T-cell (primary cell): Measurements from ENCODE around the gene COA1. TPM values are rescaled to one million over a fixed set of nuclear protein-coding genes. Genes with fewer than 3 reads are reported as not detected.
A peak's percentile ranks its signal among the peaks of the same experiment; 100 is the strongest.

Experiments
- ATAC-seq, 4 experiments: fragments of 200-7000 bp in 3 of 4; fragments of 150-1000 bp in 1 of 4; cut with Tn5 transposase; replicated peaks in 1 of 4; 1 replicate in 3 of 4; 2 replicates in 1 of 4; pipeline ENCODE4 v1.10.0; 2021; ENCODE audit warnings: moderate library complexity in 3 of 4, mild to moderate bottlenecking in 2 of 4, moderate number of reproducible peaks in 1 of 4
- CTCF ChIA-PET, 2 donors: fragments of 300-600 bp; sonication (Branson Sonifier 250); formaldehyde crosslinking; loops; one replicate each; lab custom pipeline; 2022; ENCODE audit warnings: antibody characterized with exemption in 2 of 2; lab: Charles Lee
- POLR2A ChIA-PET, 2 donors: fragments of 300-600 bp; sonication (Branson Sonifier 250); formaldehyde crosslinking; loops; one replicate each; lab custom pipeline; 2022; ENCODE audit warnings: antibody characterized with exemption in 2 of 2; lab: Charles Lee
- DNase-seq, 35 experiments: peaks; one replicate each; pipeline versions ENCODE4 v3.0.0 to v3.0.0-alpha.2; 2013 to 2023
- H3K27ac ChIP-seq: one replicate; pipeline ENCODE4 v1.5.1; 2013; ENCODE audit warnings: low read length
- H3K27me3 ChIP-seq, 2 experiments: replicated peaks in 1 of 2; 1 replicate in 1 of 2; 2 replicates in 1 of 2; pipeline versions ENCODE4 v1.6.1 to v1.7.0; 2013; ENCODE audit warnings: low read length in 1 of 2, mixed read lengths in 1 of 2; ENCODE audit not compliant: control insufficient read depth in 2 of 2, insufficient read depth in 2 of 2; ENCODE audit errors: extremely low read depth in 1 of 2
- H3K36me3 ChIP-seq, 2 donors: 1 replicate in 1 of 2; 2 replicates in 1 of 2; pipeline versions ENCODE4 v1.6.1 to v1.7.0; 2013; ENCODE audit warnings: low read length in 1 of 2; ENCODE audit not compliant: control insufficient read depth in 2 of 2, insufficient read depth in 1 of 2; ENCODE audit errors: extremely low read depth in 1 of 2
- H3K4me1 ChIP-seq, 2 experiments: 1 replicate in 1 of 2; 2 replicates in 1 of 2; pipeline versions ENCODE4 v1.6.1 to v1.7.0; 2013; ENCODE audit warnings: low read length in 2 of 2, mixed read lengths in 1 of 2; ENCODE audit not compliant: insufficient read depth in 2 of 2, control insufficient read depth in 1 of 2; ENCODE audit errors: extremely low read depth in 1 of 2
- H3K4me3 ChIP-seq, 2 donors: 1 replicate in 1 of 2; 2 replicates in 1 of 2; pipeline versions ENCODE4 v1.5.1 to v1.7.0; 2013; ENCODE audit warnings: mild to moderate bottlenecking in 2 of 2, low read length in 1 of 2, moderate library complexity in 1 of 2; ENCODE audit not compliant: control insufficient read depth in 1 of 2; ENCODE audit errors: extremely low read depth in 1 of 2
- H3K9me3 ChIP-seq: 2 replicates; pipeline ENCODE4 v1.7.0; 2013
- H3K27ac Mint-ChIP-seq, 2 donors: one replicate each; pipeline ENCODE4 v1.8.0; 2020 to 2021; ENCODE audit warnings: mild to moderate bottlenecking in 2 of 2, mixed read lengths in 2 of 2
- H3K27me3 Mint-ChIP-seq, 2 donors: one replicate each; pipeline ENCODE4 v1.8.0; 2021 to 2022; ENCODE audit warnings: mixed read lengths in 2 of 2
- H3K36me3 Mint-ChIP-seq: one replicate; pipeline ENCODE4 v1.8.0; 2021; ENCODE audit warnings: mixed read lengths
- H3K4me1 Mint-ChIP-seq, 3 donors: one replicate each; pipeline ENCODE4 v1.8.0; 2020 to 2022; ENCODE audit warnings: mixed read lengths in 3 of 3, mild to moderate bottlenecking in 1 of 3
- H3K4me3 Mint-ChIP-seq, 3 donors: one replicate each; pipeline ENCODE4 v1.8.0; 2020 to 2022; ENCODE audit warnings: mild to moderate bottlenecking in 3 of 3, mixed read lengths in 3 of 3, moderate library complexity in 3 of 3
- H3K9me3 Mint-ChIP-seq, 3 donors: one replicate each; pipeline ENCODE4 v1.8.0; 2020 to 2022; ENCODE audit warnings: mixed read lengths in 3 of 3
- WGBS: methylation state at CpG from one replicate; pipeline ENCODE4 v1.1.5; 2013; ENCODE audit warnings: missing lambda C conversion rate; ENCODE audit not compliant: insufficient coverage; 5-methylcytosine and 5-hydroxymethylcytosine counted together
- total RNA-seq, 35 experiments: library from RNA in 6 of 35; stranded (reverse) in 6 of 35; fragments of 120-200 nt in 1 of 35; gene quantifications; one replicate each; pipeline versions ENCODE4 v1.2.1 to v1.2.4 and lab custom pipeline; 2013 to 2026

The COA1 gene
- total RNA-seq, 5 donors from 2014 or later (not counting 1 experiment from before 2014, with no cell fraction given) = 49.6 to 92.1 (median 67.8) TPM

- Histone ChIP-seq H3K27ac (peak overlapping the region; percentile 63), H3K4me3 (no peak overlapping the region), H3K36me3 (peaks cover 7 to 71% of the 10 kb centered on the region in 2 donors), H3K27me3 (no peaks in the 10 kb centered on the region), H3K9me3 (no peaks in the 10 kb centered on the region), H3K4me1 (peaks cover 71 to 76% of the 10 kb centered on the region in 2 experiments)
- ChIA-PET POLR2A (interaction anchor here in 1 of 2 donors (0.6 to 0.8 kb wide), 2 partner anchors 12 to 57 kb away, joined by 3 to 4 read pairs; no protein-coding TSS in a partner anchor), CTCF (interaction anchor here (0.6 to 3.4 kb wide), 8 partner anchors 11 to 55 kb away, joined by 3 to 25 read pairs (median 6); partner anchors contain the start of gene STK17A (in 2 of the 2))
- H3K9me3 Mint-ChIP-seq = no peaks in the 10 kb centered on the region
- H3K27ac Mint-ChIP-seq = peak overlapping the region; percentile 87 to 94
- 0% methylated on average over 2 of the region's 4 CpGs for WGBS
- peaks cover 74% of the 10 kb centered on the region for H3K36me3 Mint-ChIP-seq
- H3K27me3 Mint-ChIP-seq = no peaks in the 10 kb centered on the region
- ATAC-seq (peak; percentile 63 to 80 (median 72)), DNase-seq (peak in 1 of 35 experiments; percentile 60)
- peaks cover 94 to 98% (median 97%) of the 10 kb centered on the region in 3 donors for H3K4me1 Mint-ChIP-seq
- H3K4me3 Mint-ChIP-seq = peak overlapping the region; percentile 39 to 72 (median 49)
These were observed 92.1 kb downstream of the COA1 start for GRCh38 chr7:43637114-43637806.

DNA sequence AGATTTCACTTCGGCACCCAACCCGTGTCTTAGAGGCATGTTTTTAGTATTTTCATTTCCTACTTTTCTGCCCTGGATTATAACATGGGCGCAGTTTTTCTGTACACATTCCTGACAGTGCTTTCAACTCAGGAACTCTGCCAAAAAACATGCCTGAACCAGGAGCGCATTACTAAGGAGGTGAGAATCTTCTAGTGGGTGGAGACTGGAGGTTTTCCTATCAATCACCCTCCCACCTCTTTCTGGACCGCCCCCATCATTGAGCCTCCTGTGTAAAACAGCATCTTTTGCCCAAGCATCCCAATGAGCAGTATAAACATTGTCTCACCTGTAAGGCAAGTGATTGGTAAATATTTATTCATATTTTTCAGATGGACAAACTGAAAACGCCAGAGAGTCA lies 93.2 kb downstream of the COA1 start:
- Histone ChIP-seq H3K27me3 (no peaks in the 10 kb centered on the region), H3K4me1 (peaks cover 74 to 77% of the 10 kb centered on the region in 2 experiments), H3K9me3 (no peaks in the 10 kb centered on the region), H3K27ac (peak overlapping the region; percentile 63), H3K36me3 (peaks cover 7 to 69% of the 10 kb centered on the region in 2 donors), H3K4me3 (no peak overlapping the region)
- no peak for ATAC-seq
- CTCF ChIA-PET = interaction anchor here in 1 of 2 donors (0.9 to 1.4 kb wide), 3 partner anchors 11 to 64 kb away, joined by 3 to 9 read pairs (median 3); partner anchors contain the start of gene STK17A
- Mint-ChIP-seq H3K27ac (peak overlapping the region; percentile 87 to 94), H3K27me3 (no peaks in the 10 kb centered on the region), H3K4me3 (no peak overlapping the region), H3K36me3 (peaks cover 77% of the 10 kb centered on the region), H3K4me1 (peaks cover 96 to 98% (median 96%) of the 10 kb centered on the region in 3 donors), H3K9me3 (no peaks in the 10 kb centered on the region)
- 75% methylated on average over 1 of the region's 6 CpGs for WGBS
- POLR2A ChIA-PET = no interaction called here
- DNase-seq = no peak

DNA sequence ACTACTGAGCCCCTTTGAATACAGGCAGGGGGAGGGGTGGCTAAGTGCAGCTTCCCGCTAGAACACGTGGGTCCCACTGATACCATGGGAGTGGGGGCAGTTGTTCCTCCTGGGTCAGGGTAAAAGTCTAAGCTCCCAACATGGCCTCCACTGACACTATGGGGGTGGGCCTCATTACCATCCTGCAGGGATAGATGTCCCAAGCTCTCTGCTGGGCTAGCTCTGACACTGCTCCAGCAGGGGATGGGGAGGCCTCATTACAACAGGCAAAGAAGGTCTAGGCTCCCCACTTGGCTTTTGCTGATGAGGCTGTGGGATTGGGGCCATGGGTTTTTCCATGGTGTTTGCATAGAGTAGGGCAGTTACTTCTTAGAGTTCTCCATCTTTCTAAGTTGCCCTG lies 94.9 kb downstream of the COA1 start:
- H3K27ac Mint-ChIP-seq = peak overlapping the region; percentile 87 to 96
- peak overlapping the region; percentile 1 for H3K27ac ChIP-seq
- peak overlapping the region in 1 of 3 donors; percentile 74 for H3K4me3 Mint-ChIP-seq

DNA sequence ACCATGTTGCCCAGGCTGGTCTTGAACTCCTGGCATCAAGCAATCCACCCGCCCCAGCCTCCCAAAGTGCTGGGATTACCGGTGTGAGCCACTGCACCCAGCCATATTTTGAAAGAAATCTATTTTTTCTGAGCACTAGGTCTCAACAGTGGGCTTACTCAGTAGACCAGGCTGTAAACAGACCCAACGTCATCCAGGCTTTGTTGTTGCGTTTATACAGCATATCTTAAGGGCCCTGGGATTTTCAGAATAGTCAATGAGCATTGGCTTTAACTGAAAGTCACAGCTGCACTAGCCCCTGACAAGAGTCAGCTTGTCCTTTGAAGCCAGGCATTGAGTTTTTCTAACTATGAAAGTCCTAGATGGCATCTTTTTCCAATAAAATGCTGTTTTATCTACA lies 96.6 kb downstream of the COA1 start:
- H3K36me3 ChIP-seq = peaks cover 0 to 61% of the 10 kb centered on the region in 2 donors
- Mint-ChIP-seq H3K4me1 (peaks cover 93 to 94% (median 93%) of the 10 kb centered on the region in 3 donors), H3K27me3 (no peaks in the 10 kb centered on the region), H3K9me3 (no peaks in the 10 kb centered on the region), H3K4me3 (peak overlapping the region in 2 of 3 donors; percentile 37 to 74), H3K27ac (peak overlapping the region; percentile 87 to 96), H3K36me3 (peaks cover 75% of the 10 kb centered on the region)
- DNase-seq (peak in 2 of 35 experiments; percentile 14 to 42), ATAC-seq (peak in 1 of 4 experiments; percentile 46)
- H3K9me3 ChIP-seq = no peaks in the 10 kb centered on the region
- H3K4me1 ChIP-seq = peaks cover 61 to 69% of the 10 kb centered on the region in 2 experiments
- WGBS = 79% methylated on average over 4 of the region's 4 CpGs
- no peaks in the 10 kb centered on the region for H3K27me3 ChIP-seq
- H3K27ac ChIP-seq = peak overlapping the region; percentile 65
- no peak overlapping the region for H3K4me3 ChIP-seq
- CTCF ChIA-PET = interaction anchor here (0.6 to 1.3 kb wide), 4 partner anchors 38 to 67 kb away, joined by 3 to 6 read pairs (median 3); partner anchors contain the start of gene STK17A (in 1 of the 2)
- POLR2A ChIA-PET = interaction anchor here (0.5 to 1.7 kb wide), 6 partner anchors 12 to 50 kb away, joined by 3 to 7 read pairs (median 4); no protein-coding TSS in a partner anchor

More for the DNA sequence above, 94.9 kb downstream of the COA1 start:
- no CpG with 5 or more reads among the region's 2 CpGs for WGBS
- Histone ChIP-seq H3K36me3 (peaks cover 1 to 68% of the 10 kb centered on the region in 2 donors), H3K4me3 (no peak overlapping the region), H3K4me1 (peaks cover 68 to 73% of the 10 kb centered on the region in 2 experiments), H3K9me3 (no peaks in the 10 kb centered on the region), H3K27me3 (no peaks in the 10 kb centered on the region)
- DNase-seq (no peak), ATAC-seq (no peak)
- POLR2A ChIA-PET = interaction anchor here (0.6 to 1.7 kb wide), 2 partner anchors 10 to 13 kb away, joined by 4 to 7 read pairs; no protein-coding TSS in a partner anchor
- H3K36me3 Mint-ChIP-seq = peaks cover 69% of the 10 kb centered on the region
- no peaks in the 10 kb centered on the region for H3K9me3 Mint-ChIP-seq
- no peaks in the 10 kb centered on the region for H3K27me3 Mint-ChIP-seq
- CTCF ChIA-PET = interaction anchor here in 1 of 2 donors (0.7 to 1.4 kb wide), 3 partner anchors 15 to 52 kb away, joined by 3 to 6 read pairs (median 3); partner anchors contain the start of gene STK17A
- peaks cover 93 to 94% (median 93%) of the 10 kb centered on the region in 3 donors for H3K4me1 Mint-ChIP-seq

DNA sequence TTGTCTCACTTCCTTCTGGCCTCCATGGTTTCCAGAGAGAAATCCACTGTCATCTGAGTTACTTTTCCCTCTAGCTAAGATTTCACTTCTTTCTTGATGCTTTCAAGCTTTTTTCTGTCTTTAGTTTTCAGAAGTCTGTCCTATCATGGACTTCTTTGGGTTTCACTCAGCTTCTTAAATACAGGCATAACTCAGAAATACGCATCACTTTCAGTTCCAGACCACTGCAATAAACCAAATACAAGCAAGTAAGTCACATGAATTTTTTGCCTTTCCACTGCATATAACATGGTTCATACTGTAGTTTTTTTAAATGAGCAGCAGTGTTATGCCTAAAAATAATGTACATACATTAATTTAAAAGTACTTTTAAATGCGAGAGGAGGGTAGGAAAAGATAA lies 97.8 kb downstream of the COA1 start:
- ChIA-PET POLR2A (interaction anchor here in 1 of 2 donors (0.9 kb wide), 1 partner anchor 8 kb away, joined by 3 read pairs; no protein-coding TSS in a partner anchor), CTCF (interaction anchor here in 1 of 2 donors (0.9 to 1.3 kb wide), 2 partner anchors 11 to 49 kb away, joined by 3 to 4 read pairs; partner anchors contain the start of gene STK17A)
- H3K36me3 ChIP-seq = peaks cover 0 to 60% of the 10 kb centered on the region in 2 donors
- DNase-seq (peak in 1 of 35 experiments; percentile 41), ATAC-seq (peak in 1 of 4 experiments; percentile 32)
- Mint-ChIP-seq H3K4me3 (peak overlapping the region; percentile 2 to 74 (median 38)), H3K27me3 (no peaks in the 10 kb centered on the region), H3K4me1 (peaks cover 92 to 93% (median 93%) of the 10 kb centered on the region in 3 donors), H3K36me3 (peaks cover 73% of the 10 kb centered on the region), H3K9me3 (no peaks in the 10 kb centered on the region), H3K27ac (peak overlapping the region; percentile 87 to 96)
- H3K4me3 ChIP-seq = no peak overlapping the region
- H3K4me1 ChIP-seq = peaks cover 53 to 68% of the 10 kb centered on the region in 2 experiments
- H3K9me3 ChIP-seq = no peaks in the 10 kb centered on the region
- peak overlapping the region; percentile 65 for H3K27ac ChIP-seq
- H3K27me3 ChIP-seq = no peaks in the 10 kb centered on the region
- no CpG with 5 or more reads among the region's 2 CpGs for WGBS
